Glutamatergic neuron (in vitro differentiated cells): ENCODE measurements around the gene CFAP119. TPM values are rescaled to one million over a fixed set of nuclear protein-coding genes. Genes with fewer than 3 reads are reported as not detected.

Experiments used
- DNase-seq: peaks from one replicate; pipeline ENCODE4 v3.0.0; 2022
- H3K27ac Mint-ChIP-seq: one replicate; pipeline ENCODE4 v1.8.0; 2020; ENCODE audit warnings: mild to moderate bottlenecking, mixed read lengths, inconsistent platforms; ENCODE audit not compliant: unreplicated experiment
- H3K27me3 Mint-ChIP-seq: one replicate; pipeline ENCODE4 v1.8.0; 2020; ENCODE audit warnings: mild to moderate bottlenecking, moderate library complexity, mixed read lengths, inconsistent platforms; ENCODE audit not compliant: unreplicated experiment
- H3K36me3 Mint-ChIP-seq: one replicate; pipeline ENCODE4 v1.8.0; 2020; ENCODE audit warnings: mild to moderate bottlenecking, mixed read lengths, inconsistent platforms; ENCODE audit not compliant: unreplicated experiment
- H3K4me1 Mint-ChIP-seq: one replicate; pipeline ENCODE4 v1.8.0; 2020; ENCODE audit warnings: mild to moderate bottlenecking, low read depth, mixed read lengths, inconsistent platforms; ENCODE audit not compliant: unreplicated experiment
- H3K4me3 Mint-ChIP-seq: one replicate; pipeline ENCODE4 v1.8.0; 2020; ENCODE audit warnings: mild to moderate bottlenecking, mixed read lengths, inconsistent platforms; ENCODE audit not compliant: unreplicated experiment
- H3K9me3 Mint-ChIP-seq: one replicate; pipeline ENCODE4 v1.8.0; 2020; ENCODE audit warnings: mild to moderate bottlenecking, moderate library complexity, mixed read lengths, inconsistent platforms; ENCODE audit not compliant: unreplicated experiment
- CTCF ChIP-seq: fragments of 200-600 bp; sonication (generic); IDR thresholded peaks from one replicate; pipeline ENCODE4 v1.5.0; 2021; ENCODE audit not compliant: partially characterized antibody, unreplicated experiment
- total RNA-seq: library from RNA; stranded (reverse); fragmentation: NEBNext Ultra II Directional; extraction: Animal tissue kit (Norgen Biotek cat#: 25700); gene quantifications from one replicate; pipeline ENCODE4 v1.2.1, GENCODE V29; 2021; ENCODE audit not compliant: unreplicated experiment

Gene CFAP119
- total RNA-seq, 1 donor from 2014 or later: 10.9 TPM

DNA sequence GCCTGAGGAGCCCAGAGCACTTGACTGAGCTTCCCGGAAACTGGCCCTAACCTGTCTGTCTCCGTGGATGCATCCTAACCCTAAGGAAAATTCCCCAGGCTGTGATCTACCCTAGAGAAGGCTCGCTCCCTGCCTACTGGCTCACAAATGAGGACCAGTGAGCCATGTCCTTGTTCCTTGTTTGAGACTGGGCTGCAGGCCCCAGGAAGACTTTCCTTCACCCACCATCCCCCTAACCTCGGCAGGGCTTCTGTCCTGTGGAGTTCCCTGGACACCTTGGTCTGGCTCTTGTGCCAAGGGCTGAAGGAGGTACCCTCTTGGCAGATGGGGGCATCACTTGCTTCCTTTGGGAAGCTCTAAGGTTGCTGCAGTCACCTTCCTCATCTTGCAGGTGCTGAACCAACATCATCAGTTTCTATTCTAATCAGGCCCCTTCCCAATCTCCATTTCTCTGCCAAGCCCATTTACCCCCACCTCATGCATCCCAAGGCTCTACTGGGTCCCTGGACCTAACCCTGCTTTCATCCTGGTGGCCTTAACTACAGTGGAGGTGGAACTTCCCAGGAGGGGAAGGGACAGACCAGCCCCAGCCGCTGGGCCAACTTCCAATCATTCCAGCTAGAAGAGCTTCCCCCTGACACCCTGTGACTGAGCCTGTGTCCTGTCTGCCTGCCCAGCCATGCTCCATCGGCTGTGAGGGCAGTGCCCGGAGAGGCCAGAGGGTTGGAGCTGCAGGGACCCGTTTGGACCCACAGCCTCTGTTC lies 12.7 kb upstream of the CFAP119 start:
- H3K27ac Mint-ChIP-seq: peak overlapping the region; percentile 95
- no peak for DNase-seq
- no peak for TF ChIP-seq CTCF
- peaks cover 26% of the 10 kb centered on the region for H3K9me3 Mint-ChIP-seq
- peaks cover 21% of the 10 kb centered on the region for H3K27me3 Mint-ChIP-seq
- H3K36me3 Mint-ChIP-seq: no peaks in the 10 kb centered on the region
- H3K4me3 Mint-ChIP-seq: peak overlapping the region; percentile 96
- peaks cover 12% of the 10 kb centered on the region for H3K4me1 Mint-ChIP-seq

DNA sequence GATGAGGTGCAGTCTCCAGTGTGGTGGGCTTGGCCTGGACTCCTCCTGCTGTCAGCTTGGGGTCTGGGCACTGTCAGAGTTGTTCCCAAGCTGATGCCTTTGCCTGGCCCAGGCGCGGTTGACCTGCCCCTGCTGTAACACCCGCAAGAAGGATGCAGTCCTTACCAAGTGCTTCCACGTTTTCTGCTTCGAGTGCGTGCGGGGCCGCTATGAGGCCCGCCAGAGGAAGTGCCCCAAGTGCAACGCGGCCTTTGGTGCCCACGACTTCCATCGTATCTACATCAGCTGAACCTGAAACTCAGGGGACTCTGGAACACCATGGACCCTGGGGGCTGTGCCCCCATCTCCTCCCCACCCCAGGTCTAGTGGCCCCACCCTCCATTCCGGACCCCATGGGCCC lies 12.0 kb upstream of the CFAP119 start:
- Mint-ChIP-seq H3K27ac (no peak overlapping the region), H3K9me3 (peaks cover 23% of the 10 kb centered on the region), H3K4me3 (no peak overlapping the region), H3K4me1 (peaks cover 11% of the 10 kb centered on the region), H3K36me3 (no peaks in the 10 kb centered on the region), H3K27me3 (peaks cover 20% of the 10 kb centered on the region)
- no peak for DNase-seq
- TF ChIP-seq CTCF: no peak

GRCh38 chr16:30771726-30772125 lies 9.9 kb upstream of the CFAP119 start:
- no peak overlapping the region for H3K27ac Mint-ChIP-seq
- no peak overlapping the region for H3K4me3 Mint-ChIP-seq
- no peak for TF ChIP-seq CTCF
- peaks cover 11% of the 10 kb centered on the region for H3K27me3 Mint-ChIP-seq
- H3K36me3 Mint-ChIP-seq: peaks cover 5% of the 10 kb centered on the region
- peaks cover 4% of the 10 kb centered on the region for H3K4me1 Mint-ChIP-seq
- no peak for DNase-seq
- peaks cover 18% of the 10 kb centered on the region for H3K9me3 Mint-ChIP-seq

- TF ChIP-seq CTCF: no peak
- no peak overlapping the region for H3K27ac Mint-ChIP-seq
- H3K9me3 Mint-ChIP-seq: peaks cover 13% of the 10 kb centered on the region
- DNase-seq: no peak
- H3K27me3 Mint-ChIP-seq: peaks cover 7% of the 10 kb centered on the region
- H3K36me3 Mint-ChIP-seq: peaks cover 5% of the 10 kb centered on the region
- peaks cover 3% of the 10 kb centered on the region for H3K4me1 Mint-ChIP-seq
- H3K4me3 Mint-ChIP-seq: no peak overlapping the region
Observed at GRCh38 chr16:30769379-30770089, 7.7 kb upstream of the CFAP119 start.
